Measurements from ENCODE around the gene ADAMTSL3.

GRCh38 chr15:83713242-83713641 lies 59.3 kb downstream of the ADAMTSL3 start:
- TF ChIP-seq, protein P1, sequence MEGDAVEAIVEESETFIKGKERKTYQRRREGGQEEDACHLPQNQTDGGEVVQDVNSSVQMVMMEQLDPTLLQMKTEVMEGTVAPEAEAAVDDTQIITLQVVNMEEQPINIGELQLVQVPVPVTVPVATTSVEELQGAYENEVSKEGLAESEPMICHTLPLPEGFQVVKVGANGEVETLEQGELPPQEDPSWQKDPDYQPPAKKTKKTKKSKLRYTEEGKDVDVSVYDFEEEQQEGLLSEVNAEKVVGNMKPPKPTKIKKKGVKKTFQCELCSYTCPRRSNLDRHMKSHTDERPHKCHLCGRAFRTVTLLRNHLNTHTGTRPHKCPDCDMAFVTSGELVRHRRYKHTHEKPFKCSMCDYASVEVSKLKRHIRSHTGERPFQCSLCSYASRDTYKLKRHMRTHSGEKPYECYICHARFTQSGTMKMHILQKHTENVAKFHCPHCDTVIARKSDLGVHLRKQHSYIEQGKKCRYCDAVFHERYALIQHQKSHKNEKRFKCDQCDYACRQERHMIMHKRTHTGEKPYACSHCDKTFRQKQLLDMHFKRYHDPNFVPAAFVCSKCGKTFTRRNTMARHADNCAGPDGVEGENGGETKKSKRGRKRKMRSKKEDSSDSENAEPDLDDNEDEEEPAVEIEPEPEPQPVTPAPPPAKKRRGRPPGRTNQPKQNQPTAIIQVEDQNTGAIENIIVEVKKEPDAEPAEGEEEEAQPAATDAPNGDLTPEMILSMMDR (IDR thresholded peaks at IDR 0.05; ENCODE audit: low read depth, low read length, poor library complexity, severe bottlenecking), result no peak
- no peak for TF ChIP-seq EZH2phosphoT487 (IDR thresholded peaks at IDR 0.05; ENCODE audit: borderline replicate concordance, low read length)
